BLaER1 (cell line): ENCODE data around the gene MAP9.

Source experiments
- H3K27ac ChIP-seq: shearing (Covaris generic); formaldehyde crosslinking; 2 replicates; pipeline ENCODE4 v1.8.1; 2022
- H3K27me3 ChIP-seq: shearing (Covaris generic); formaldehyde crosslinking; 2 replicates; pipeline ENCODE4 v1.8.1; 2022
- H3K36me3 ChIP-seq: shearing (Covaris generic); formaldehyde crosslinking; 2 replicates; pipeline ENCODE4 v1.8.1; 2022
- H3K4me1 ChIP-seq: shearing (Covaris generic); formaldehyde crosslinking; 2 replicates; pipeline ENCODE4 v1.8.1; 2022
- H3K4me2 ChIP-seq: shearing (Covaris generic); formaldehyde crosslinking; 2 replicates; pipeline ENCODE4 v1.8.1; 2022
- H3K4me3 ChIP-seq: shearing (Covaris generic); formaldehyde crosslinking; 2 replicates; pipeline ENCODE4 v1.8.1; 2022
- H3K9ac ChIP-seq: shearing (Covaris generic); formaldehyde crosslinking; 2 replicates; pipeline ENCODE4 v1.8.1; 2022
- H3K9me3 ChIP-seq: shearing (Covaris generic); formaldehyde crosslinking; 2 replicates; pipeline ENCODE4 v1.8.1; 2022
- H4K20me1 ChIP-seq: shearing (Covaris generic); formaldehyde crosslinking; 2 replicates; pipeline ENCODE4 v1.8.1; 2022
- Cebpa-rat ChIP-seq: shearing (Covaris generic); IDR thresholded peaks from 2 replicates; pipeline ENCODE4 v1.8.1; 2022

The MAP9 gene

GRCh38 chr4:155403886-155404285 is 27.1 kb upstream of the MAP9 start:
- Histone ChIP-seq H3K9me3 (no peaks in the 10 kb centered on the region), H3K4me3 (no peak overlapping the region), H3K4me1 (no peaks in the 10 kb centered on the region), H3K9ac (no peak overlapping the region), H4K20me1 (no peaks in the 10 kb centered on the region), H3K4me2 (no peak overlapping the region), H3K36me3 (no peaks in the 10 kb centered on the region), H3K27ac (no peak overlapping the region), H3K27me3 (no peaks in the 10 kb centered on the region)
- no peak for TF ChIP-seq Cebpa-rat

- no peak overlapping the region for H3K4me3 ChIP-seq
- no peaks in the 10 kb centered on the region for H3K9me3 ChIP-seq
- H4K20me1 ChIP-seq = no peaks in the 10 kb centered on the region
- TF ChIP-seq Cebpa-rat = no peak
- no peak overlapping the region for H3K4me2 ChIP-seq
- no peak overlapping the region for H3K9ac ChIP-seq
- no peaks in the 10 kb centered on the region for H3K36me3 ChIP-seq
- H3K4me1 ChIP-seq = no peaks in the 10 kb centered on the region
- H3K27ac ChIP-seq = no peak overlapping the region
- no peaks in the 10 kb centered on the region for H3K27me3 ChIP-seq
Measured at GRCh38 chr4:155402941-155403340, 26.2 kb upstream of the MAP9 start.

- no peak overlapping the region for H3K4me2 ChIP-seq
- no peaks in the 10 kb centered on the region for H3K36me3 ChIP-seq
- no peaks in the 10 kb centered on the region for H3K9me3 ChIP-seq
- H3K9ac ChIP-seq = no peak overlapping the region
- no peak for TF ChIP-seq Cebpa-rat
- no peaks in the 10 kb centered on the region for H4K20me1 ChIP-seq
- no peaks in the 10 kb centered on the region for H3K4me1 ChIP-seq
- H3K27me3 ChIP-seq = no peaks in the 10 kb centered on the region
- H3K4me3 ChIP-seq = no peak overlapping the region
- H3K27ac ChIP-seq = no peak overlapping the region
Measured at GRCh38 chr4:155400893-155401292, 24.1 kb upstream of the MAP9 start.

- Histone ChIP-seq H4K20me1 (no peaks in the 10 kb centered on the region), H3K27me3 (no peaks in the 10 kb centered on the region), H3K36me3 (no peaks in the 10 kb centered on the region), H3K4me3 (no peak overlapping the region), H3K4me1 (no peaks in the 10 kb centered on the region), H3K4me2 (no peak overlapping the region), H3K9me3 (no peaks in the 10 kb centered on the region), H3K9ac (no peak overlapping the region), H3K27ac (no peak overlapping the region)
- TF ChIP-seq Cebpa-rat = no peak
Measured at GRCh38 chr4:155399974-155400697, 23.4 kb upstream of the MAP9 start.

- Histone ChIP-seq H3K9ac (no peak overlapping the region), H3K4me3 (no peak overlapping the region), H3K36me3 (no peaks in the 10 kb centered on the region), H3K27ac (no peak overlapping the region), H3K4me1 (peaks cover 8% of the 10 kb centered on the region), H3K9me3 (no peaks in the 10 kb centered on the region), H3K27me3 (no peaks in the 10 kb centered on the region), H4K20me1 (no peaks in the 10 kb centered on the region), H3K4me2 (no peak overlapping the region)
- no peak for TF ChIP-seq Cebpa-rat
Measured at GRCh38 chr4:155392481-155393184, 15.9 kb upstream of the MAP9 start.

- Histone ChIP-seq H4K20me1 (no peaks in the 10 kb centered on the region), H3K36me3 (no peaks in the 10 kb centered on the region), H3K9me3 (no peaks in the 10 kb centered on the region), H3K4me1 (peaks cover 8% of the 10 kb centered on the region), H3K9ac (no peak overlapping the region), H3K27me3 (no peaks in the 10 kb centered on the region), H3K4me2 (no peak overlapping the region), H3K27ac (no peak overlapping the region), H3K4me3 (no peak overlapping the region)
- no peak for TF ChIP-seq Cebpa-rat
Measured at GRCh38 chr4:155391932-155392331, 15.2 kb upstream of the MAP9 start.

- no peak overlapping the region for H3K4me3 ChIP-seq
- no peaks in the 10 kb centered on the region for H3K36me3 ChIP-seq
- TF ChIP-seq Cebpa-rat = no peak
- H3K27ac ChIP-seq = no peak overlapping the region
- H3K9me3 ChIP-seq = no peaks in the 10 kb centered on the region
- H3K4me1 ChIP-seq = peaks cover 8% of the 10 kb centered on the region
- H3K27me3 ChIP-seq = no peaks in the 10 kb centered on the region
- H3K4me2 ChIP-seq = no peak overlapping the region
- no peaks in the 10 kb centered on the region for H4K20me1 ChIP-seq
- no peak overlapping the region for H3K9ac ChIP-seq
Measured at GRCh38 chr4:155388162-155388561, 11.4 kb upstream of the MAP9 start.

- TF ChIP-seq Cebpa-rat = no peak
- no peaks in the 10 kb centered on the region for H3K9me3 ChIP-seq
- no peak overlapping the region for H3K9ac ChIP-seq
- no peaks in the 10 kb centered on the region for H3K27me3 ChIP-seq
- no peaks in the 10 kb centered on the region for H3K36me3 ChIP-seq
- H3K4me2 ChIP-seq = no peak overlapping the region
- H3K4me1 ChIP-seq = no peaks in the 10 kb centered on the region
- no peaks in the 10 kb centered on the region for H4K20me1 ChIP-seq
- no peak overlapping the region for H3K27ac ChIP-seq
- no peak overlapping the region for H3K4me3 ChIP-seq
Measured at GRCh38 chr4:155383541-155383940, 6.8 kb upstream of the MAP9 start.

- H3K9me3 ChIP-seq = peaks cover 5% of the 10 kb centered on the region; the same call in 1 of the 2 replicates
- 0 out of 2 replicates have a peak overlapping the region, but pooled peaks have one; percentile 64 for H3K4me2 ChIP-seq
- no peaks in the 10 kb centered on the region for H3K27me3 ChIP-seq
- H3K4me3 ChIP-seq = no peak overlapping the region
- no peaks in the 10 kb centered on the region for H3K4me1 ChIP-seq
- H3K36me3 ChIP-seq = no peaks in the 10 kb centered on the region
- no peak overlapping the region for H3K9ac ChIP-seq
- no peak for TF ChIP-seq Cebpa-rat
- H3K27ac ChIP-seq = no peak overlapping the region
- no peaks in the 10 kb centered on the region for H4K20me1 ChIP-seq
Measured at GRCh38 chr4:155377276-155377675, 511 bp upstream of the MAP9 start.

- H3K27ac ChIP-seq = no peak overlapping the region
- H3K36me3 ChIP-seq = no peaks in the 10 kb centered on the region
- H3K9ac ChIP-seq = no peak overlapping the region
- no peak overlapping the region for H3K4me3 ChIP-seq
- TF ChIP-seq Cebpa-rat = no peak
- H3K9me3 ChIP-seq = peaks cover 3% of the 10 kb centered on the region; the same call in 1 of the 2 replicates
- H3K4me2 ChIP-seq = no peak overlapping the region
- H3K27me3 ChIP-seq = no peaks in the 10 kb centered on the region
- H4K20me1 ChIP-seq = no peaks in the 10 kb centered on the region
- no peaks in the 10 kb centered on the region for H3K4me1 ChIP-seq
Measured at GRCh38 chr4:155371432-155372043, 5.2 kb downstream of the MAP9 start.
